Left forelimb (tissue), 1 donor: ENCODE results near the gene BICDL2.

Experiments
- DNase-seq: peaks from one replicate; pipeline ENCODE4 v3.0.0-alpha.2; 2018; ENCODE audit warnings: low spot score

The BICDL2 gene

DNA sequence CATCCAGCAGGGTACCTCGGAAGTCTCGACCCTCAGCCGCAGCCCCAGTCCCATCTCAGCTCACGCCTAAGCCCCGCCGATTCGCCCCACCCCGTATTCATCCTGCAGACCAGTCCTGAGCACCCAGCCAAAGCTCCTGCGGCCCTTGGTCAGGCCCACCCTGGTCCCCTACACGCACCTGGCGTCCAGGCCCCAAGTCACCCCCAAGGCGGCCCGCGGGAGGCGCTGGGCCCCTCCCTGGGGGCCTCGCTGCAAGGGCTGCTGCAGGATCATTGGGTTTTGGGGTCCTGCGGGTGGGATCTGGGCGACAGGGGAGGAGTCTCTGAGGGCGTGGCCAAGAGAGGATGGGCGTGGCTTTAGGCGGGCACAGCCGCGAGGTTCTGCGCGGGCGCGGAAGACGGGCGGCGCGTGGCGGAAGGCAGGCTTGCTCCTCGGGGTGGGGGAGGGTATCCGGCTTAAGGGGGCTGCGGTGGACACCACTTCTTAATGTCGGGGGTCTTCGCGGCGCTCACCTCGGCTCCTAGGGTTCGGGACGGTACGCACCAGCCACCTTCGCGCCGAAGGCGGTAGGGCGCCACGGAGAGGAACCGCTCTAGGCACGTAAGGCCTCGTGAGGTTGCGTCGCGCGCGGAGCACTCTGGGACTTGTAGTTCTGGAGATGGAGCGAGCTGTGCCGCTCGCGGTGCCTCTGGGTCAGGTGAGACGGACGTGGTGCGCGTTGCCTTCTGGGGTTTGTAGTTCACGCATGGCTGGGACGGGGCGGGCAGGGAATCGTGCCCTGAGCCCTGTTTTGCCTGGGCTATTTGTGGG is 12.9 kb downstream of the BICDL2 start, which contains the start of the genes HCFC1R1 and THOC6:
Gene HCFC1R1, minus strand, starts transcription at position 274 of the 810 bp plus-strand sequence. Its CDS starts 1 bp downstream, at position 273.
Gene THOC6, plus strand, starts transcription at position 367 of the 810 bp plus-strand sequence. Its CDS starts 292 bp downstream, at position 659.
- DNase-seq: peak; percentile 97

GRCh38 chr16:3023415-3023668 is 13.4 kb downstream of the BICDL2 start:
- DNase-seq: peak; percentile 78

DNA sequence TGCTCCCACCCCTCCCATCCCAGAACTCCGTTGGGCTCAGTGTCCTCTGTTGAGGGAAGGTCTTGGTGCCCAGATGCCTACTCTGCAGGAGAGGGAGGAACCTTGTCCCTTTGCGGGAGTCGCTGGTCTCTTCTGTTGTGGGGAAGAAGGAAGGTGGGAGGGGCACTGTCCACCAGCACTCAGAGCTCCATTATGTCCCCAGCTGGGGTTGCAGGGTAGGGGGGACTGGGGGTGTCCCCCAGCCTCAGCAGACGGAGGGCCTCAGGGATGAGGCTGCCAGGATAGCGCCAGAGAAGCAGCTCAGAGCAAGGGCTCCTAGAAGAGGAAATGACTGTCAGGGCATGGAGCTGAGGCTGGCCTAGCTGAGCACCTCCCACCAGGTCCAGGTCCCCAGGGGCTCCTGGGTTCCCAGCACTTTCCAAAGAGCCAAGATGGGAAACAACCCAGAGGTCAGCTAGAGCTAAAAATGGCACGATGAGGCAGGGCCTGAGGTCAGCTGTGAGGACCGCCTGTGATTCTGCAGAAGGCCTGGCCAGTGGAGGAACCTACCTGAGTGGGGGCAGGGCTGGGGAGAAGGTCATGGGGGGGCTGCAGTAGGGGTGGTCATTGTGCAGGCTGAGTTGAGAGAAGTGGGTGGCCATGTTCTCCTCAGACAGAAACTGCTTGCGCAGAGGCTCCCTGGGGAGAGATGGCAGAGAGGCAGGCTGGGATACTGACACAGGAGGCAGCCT is 13.9 kb downstream of the BICDL2 start:
- DNase-seq: no peak

DNA sequence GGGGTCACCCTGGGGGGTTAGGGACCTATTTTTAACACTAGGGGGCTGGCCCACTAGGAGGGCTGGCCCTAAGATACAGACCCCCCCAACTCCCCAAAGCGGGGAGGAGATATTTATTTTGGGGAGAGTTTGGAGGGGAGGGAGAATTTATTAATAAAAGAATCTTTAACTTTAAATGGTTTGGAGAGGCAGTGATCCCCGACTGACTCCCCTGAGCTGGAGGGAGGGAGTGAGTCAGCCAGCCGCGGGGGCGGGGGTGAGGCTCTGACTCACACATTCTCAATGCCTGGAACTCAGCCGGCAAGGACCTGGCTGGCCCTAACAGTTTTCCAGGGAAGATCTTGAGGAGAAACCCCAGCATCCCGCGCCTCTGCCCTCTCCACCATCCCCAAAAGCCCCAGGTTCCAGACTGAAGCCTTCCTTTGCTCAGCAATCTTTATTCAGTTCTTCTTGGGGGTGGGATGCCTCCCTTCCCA is 14.5 kb downstream of the BICDL2 start:
- DNase-seq: peak; percentile 91

- peak; percentile 84 for DNase-seq
These were observed 15.1 kb downstream of the BICDL2 start for GRCh38 chr16:3021449-3022207.

DNA sequence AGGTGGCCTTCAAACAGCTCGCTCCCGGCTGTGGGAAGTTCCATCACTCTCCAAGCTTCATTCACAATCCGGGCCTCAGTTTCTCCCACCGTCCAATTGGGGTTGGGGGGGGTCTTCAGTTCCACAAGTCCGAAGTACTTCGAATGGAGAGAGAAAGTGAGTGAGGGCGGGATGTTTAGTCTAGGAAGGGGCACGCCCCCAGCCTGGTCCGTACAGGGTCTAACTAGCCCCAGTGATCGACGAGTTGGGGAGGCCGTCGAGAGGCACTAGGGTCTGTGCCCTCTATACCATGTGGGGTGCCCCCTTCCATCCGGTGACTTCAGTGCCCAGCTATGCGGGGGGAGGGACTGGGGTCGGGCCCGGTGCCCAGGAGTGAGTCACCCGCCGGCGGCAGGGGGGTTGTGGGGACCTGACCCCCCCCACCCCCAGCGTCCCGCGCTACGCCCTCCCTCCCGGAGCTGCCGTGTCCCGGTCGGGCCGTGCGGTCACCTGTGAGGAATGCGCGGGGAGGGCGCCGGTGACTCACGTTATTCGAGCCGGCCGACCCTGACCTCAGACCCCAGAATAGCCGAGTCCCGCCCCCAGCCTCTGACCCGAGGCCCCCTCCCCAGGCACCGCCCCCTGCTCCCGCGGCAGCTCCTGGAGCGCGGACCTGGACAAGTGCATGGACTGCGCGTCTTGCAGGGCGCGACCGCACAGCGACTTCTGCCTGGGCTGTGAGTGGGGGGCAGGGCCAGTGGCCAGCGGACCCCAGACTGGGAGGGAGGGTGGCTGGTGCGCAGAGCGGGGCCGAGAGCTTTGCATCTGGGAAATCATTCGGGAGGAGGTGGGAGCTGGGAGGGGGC is 15.9 kb downstream of the BICDL2 start:
- DNase-seq: peak; percentile 77

DNA sequence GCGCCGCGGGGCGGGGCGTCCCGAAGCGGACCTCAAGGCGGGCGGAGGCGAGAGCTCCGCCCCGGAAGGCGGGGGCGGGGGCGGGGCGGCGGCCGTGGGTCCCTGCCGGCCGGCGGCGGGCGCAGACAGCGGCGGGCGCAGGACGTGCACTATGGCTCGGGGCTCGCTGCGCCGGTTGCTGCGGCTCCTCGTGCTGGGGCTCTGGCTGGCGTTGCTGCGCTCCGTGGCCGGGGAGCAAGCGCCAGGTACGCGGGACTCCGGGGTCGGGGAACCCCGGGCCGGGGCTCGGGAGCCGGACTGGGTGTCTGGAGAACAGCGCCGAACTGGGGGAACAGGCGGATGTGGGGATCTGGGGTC is 16.5 kb downstream of the BICDL2 start, which contains the start of gene TNFRSF12A:
Gene TNFRSF12A, plus strand, starts transcription at position 122 of the 357 bp plus-strand sequence. Its CDS starts 30 bp downstream, at position 152.
- DNase-seq: peak; percentile 87

- no peak for DNase-seq
These were observed 17.0 kb downstream of the BICDL2 start for GRCh38 chr16:3019594-3020246.

- DNase-seq: no peak
These were observed 18.8 kb downstream of the BICDL2 start, which contains the start of gene CLDN6 for GRCh38 chr16:3017794-3018506. Gene CLDN6, minus strand, starts transcription at chr16:3018183. Its CDS starts 2,162 bp downstream, at chr16:3016021.

GRCh38 chr16:3017344-3017743 is 19.4 kb downstream of the BICDL2 start:
- no peak for DNase-seq

DNA sequence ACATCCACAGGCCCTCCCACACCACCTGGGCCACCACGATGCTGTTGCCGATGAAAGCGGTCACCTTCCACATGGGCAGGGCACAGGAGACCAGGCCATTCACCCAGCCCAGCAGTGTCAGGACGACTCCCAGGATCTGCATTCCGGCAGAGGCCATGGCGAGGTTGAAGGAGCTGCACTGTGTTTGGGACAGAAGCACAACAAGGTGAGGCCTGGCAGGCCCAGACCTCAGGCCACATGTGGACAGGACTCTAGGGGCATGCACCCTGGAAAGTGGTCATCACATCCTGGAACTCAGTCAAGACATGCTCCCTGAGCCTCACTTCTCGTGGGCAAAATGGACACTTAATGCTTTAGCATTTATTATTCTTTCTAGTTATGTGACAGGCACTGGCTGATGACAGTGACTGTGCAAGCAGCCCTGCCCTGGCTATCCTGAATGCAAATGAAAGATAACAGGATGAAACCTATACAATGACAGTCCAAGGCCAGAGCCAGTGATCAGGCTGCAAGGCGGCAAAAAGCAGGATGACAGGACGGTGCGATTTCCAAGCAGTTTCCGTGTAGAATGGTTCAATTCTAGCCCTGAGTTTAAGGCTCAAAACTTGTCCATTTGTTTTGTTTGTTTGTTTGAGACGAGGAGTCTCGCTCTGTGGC is 20.8 kb downstream of the BICDL2 start:
- DNase-seq: no peak

- DNase-seq: no peak
These were observed 21.8 kb downstream of the BICDL2 start for GRCh38 chr16:3014971-3015370.

- no peak for DNase-seq
These were observed 22.6 kb downstream of the BICDL2 start for GRCh38 chr16:3013998-3014690.

- DNase-seq: no peak
These were observed 23.2 kb downstream of the BICDL2 start for GRCh38 chr16:3013491-3013951.

DNA sequence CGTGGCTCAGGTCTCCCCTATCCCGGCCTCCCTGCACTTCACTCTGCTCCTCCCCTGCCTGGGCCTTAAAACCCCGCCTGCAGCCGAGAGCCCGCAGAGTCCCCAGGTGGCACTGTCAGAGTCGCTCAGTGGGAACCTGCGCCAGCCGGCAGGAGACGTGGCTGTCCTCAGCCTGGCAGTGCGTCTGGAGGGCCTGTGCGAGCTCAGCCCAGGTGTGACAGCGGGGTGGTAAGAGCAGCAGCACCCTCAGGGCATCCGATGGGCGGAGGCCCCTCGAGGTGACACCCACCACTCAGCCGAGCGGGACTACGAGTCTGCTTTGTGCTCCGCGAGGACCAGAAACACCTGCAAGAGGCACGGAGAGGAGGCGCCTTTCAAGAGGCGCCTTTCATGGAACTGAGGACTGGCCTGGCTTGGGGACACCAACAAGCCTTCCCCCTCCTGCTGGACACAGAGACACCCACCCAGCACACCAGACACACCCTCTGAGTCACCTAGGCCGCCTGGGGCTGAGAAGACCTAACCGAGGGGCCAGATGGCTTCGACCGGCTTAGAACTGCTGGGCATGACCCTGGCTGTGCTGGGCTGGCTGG is 23.8 kb downstream of the BICDL2 start, which contains the start of gene CLDN9:
Gene CLDN9, plus strand, starts transcription at position 96 of the 593 bp plus-strand sequence. Its CDS starts 440 bp downstream, at position 536.
- DNase-seq: no peak

DNA sequence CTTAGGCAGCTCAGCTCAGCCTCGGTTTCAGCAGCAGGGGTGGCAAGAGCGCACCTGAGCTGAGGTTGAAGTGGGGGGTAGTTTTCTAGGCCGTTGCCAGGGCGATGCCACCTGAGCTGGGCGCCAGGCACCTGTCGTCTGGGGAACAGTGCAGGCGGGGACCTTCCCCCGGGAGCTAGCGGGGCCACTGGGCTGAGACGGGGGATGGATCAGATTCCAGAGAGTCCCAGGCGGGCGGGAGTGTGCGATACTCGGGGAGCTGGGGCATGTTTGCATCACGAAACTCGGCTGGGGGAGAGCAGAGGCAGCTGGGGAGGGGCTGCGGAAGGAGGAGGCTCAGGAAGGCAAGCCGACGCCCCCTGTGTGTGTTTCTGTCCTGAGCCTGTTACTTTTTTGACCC is 24.5 kb downstream of the BICDL2 start:
- no peak for DNase-seq

DNA sequence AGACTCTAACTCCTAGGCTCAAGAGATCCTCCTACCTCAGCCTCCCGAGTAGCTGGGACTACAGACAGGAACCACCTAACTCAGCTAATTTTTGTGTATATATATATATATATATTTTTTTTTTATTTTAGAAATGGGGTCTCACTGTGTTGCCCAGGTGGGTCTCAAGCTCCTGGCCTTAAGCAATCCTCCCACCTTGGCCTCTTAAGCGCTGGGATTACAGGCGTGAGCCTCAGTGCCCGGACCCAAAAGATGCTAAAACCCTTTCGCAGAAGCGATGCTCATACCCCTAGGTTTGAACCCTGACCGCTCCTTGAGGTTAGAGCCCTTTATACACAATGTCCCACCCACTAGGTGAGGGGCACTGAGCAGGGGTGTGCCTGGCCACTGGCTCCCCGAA is 26.2 kb downstream of the BICDL2 start:
- DNase-seq: no peak
